Activated CD8-positive, alpha-beta memory T cell treated with anti-CD3 and anti-CD28 coated beads for 4 hours (primary cell): Measurements from ENCODE around the gene FBXL17.
A peak's percentile ranks its signal among the peaks of the same experiment; 100 is the strongest.
"Not testable (repeated sequence)": the region's sequence is repeated elsewhere in the genome, so short reads cannot be mapped to it uniquely, and the experiment has no call there.

Experiments used
- DNase-seq, 2 donors: peaks; one replicate each; pipeline ENCODE4 v3.0.0-alpha.2; 2020; ENCODE audit warnings: low read depth in 2 of 2

Gene FBXL17

DNA sequence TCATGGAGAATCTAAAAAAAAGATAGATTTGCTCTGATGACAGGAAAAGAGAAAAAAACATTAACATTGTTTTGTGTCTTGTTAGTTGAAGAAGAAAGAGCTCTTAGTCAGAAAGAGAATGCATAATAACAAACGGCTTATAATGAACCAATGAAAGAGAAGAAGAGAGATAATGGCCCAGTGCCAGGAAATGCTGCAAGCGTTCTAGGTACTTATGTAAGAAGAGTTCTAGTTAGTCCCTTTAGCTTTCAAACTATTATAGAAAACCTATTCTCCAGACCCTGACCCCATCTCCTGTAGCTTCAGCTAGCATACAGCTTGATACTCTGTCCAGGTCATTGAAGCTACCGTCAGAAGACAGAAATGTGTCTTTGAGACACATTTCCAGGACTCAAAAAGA, 70.2 kb downstream of the FBXL17 start:
- no peak for DNase-seq

DNA sequence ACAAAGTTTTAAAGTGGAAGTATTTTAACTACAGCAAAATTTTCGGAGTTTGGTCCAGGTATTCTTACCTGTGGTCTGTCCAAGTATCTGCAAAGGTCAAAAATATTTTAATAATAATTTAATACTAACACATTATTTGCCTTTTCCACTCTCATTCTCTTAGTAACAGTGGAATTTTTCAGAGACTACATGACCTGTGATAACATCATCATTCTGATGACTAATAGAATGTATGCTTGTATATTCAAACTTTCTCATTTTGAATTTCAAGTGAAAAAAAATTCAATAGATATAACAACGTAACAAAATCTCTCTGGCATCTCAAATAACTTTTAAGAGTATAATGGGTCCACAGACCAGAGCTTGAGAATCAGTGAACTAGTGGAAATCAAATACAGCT, 78.3 kb downstream of the FBXL17 start:
- no peak for DNase-seq

DNA sequence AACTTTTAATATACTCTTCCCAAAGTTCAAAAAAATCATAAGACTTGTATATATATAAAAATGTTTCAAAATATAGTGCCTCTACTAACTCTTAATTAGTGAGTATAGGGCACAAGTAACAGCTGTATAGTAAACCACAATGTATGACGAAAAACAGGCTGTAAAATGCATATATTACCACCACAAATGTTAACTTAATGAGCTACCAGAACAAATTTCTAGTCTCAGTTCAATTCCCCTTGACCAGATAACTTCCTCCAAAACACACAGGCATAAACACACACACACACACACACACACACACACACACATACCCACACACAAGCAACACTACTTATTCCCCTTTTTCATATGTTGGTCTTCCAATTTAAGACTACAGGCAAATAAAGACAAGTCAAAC, 78.8 kb downstream of the FBXL17 start:
- DNase-seq: no peak

DNA sequence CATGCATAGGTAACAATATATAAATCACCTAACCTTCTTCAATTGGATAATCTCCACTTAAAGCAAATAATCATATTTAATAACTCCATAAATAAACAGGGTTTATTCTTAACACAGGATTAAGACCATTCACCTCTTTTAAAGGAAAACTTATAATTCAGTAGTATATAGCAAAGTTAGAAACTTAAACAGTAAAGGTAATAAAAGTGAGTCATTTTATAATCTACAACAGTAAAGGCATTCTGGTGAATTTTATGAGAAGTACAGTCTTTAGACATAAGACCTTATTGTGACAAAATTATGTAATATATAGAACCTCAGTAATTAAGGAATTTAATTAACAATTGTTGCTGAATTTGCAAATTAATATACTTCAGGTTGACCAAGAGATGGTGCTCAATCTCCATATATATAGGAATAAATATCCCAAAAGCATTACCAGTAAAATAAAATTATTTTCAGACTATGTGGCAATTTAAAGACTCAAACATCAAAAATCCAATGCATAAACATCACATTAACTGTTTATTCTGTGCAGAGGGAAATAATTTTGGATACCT, 84.8 kb downstream of the FBXL17 start:
- DNase-seq: no peak

DNA sequence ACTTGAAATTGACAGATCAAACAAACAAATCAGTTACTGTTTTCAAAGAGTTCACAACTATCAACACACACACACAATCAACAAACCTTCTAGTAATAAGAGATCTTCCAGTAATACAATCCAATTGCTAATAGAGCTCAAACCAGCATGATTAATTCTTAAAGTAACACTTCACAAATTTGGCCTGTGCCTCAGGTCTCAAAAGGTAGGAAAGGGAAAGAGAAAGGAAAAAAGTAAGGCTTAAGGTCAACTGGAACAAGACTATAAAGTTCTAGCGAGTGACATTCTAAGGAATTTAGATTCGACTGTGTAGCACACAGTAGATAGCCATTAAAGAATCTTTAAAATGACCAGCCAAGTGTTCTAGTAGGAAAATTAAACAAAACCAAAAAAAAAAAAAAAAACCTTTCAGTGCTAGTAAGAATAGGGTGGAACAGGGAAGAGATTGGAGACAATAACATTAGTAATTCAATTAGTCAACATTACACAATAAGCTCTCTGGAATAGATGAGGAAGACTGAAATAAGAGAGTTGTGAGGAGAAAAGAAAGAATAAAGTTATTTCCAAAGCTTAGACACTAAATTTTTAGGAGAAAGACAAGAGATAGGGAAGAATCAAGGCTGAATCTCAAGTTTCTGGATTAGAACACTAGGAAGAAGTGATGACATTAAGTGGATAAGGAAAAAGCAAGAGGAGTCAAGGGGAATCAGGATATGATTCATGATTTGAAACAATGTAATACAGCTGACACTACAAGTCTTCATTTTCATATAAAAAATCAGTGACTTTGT, 86.1 kb downstream of the FBXL17 start:
- no peak for DNase-seq

DNA sequence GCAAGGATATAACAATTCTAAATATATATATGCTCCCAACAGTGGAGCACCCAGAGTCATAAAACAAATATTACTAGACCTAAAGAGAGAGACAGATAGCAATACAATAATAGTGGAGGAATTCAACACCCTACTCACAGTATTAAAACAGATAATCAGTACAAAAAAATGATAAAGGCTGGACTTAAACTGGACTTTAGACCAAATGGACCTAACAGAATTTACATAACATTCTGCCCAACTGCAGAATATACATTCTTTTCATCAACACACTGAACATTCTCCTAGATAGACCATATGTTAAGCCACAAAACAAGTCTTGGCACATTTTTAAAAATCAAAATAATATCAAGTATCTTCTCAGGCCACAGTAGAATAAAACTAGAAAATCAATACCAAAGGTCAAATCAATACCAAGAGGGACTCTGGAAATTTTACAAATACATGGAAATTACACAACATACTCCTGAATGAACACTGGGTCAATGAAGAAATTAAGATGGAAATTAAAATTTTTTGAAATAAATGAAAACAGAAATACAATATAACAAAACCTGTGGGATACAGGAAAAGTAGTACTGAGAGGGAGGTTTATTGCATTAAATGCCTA, 100.8 kb downstream of the FBXL17 start:
- DNase-seq: no peak

DNA sequence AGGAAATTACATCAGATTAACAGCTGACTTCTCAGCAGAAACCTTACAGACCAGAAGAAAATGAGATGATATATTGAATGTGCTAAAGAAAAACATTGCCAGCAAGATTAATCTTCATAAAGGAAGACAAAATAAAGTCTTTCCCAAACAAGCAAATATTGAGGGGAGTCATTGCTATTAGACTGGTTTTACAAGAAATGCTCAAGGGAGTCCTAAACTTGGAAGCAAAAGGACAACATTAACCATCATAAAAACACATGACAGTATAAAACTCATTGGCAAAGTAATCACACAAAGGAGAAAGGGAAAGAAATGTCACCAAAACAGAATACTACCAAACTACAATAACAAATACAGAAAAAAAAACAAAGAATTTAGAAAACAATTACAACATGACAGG, 101.7 kb downstream of the FBXL17 start:
- DNase-seq: no peak

DNA sequence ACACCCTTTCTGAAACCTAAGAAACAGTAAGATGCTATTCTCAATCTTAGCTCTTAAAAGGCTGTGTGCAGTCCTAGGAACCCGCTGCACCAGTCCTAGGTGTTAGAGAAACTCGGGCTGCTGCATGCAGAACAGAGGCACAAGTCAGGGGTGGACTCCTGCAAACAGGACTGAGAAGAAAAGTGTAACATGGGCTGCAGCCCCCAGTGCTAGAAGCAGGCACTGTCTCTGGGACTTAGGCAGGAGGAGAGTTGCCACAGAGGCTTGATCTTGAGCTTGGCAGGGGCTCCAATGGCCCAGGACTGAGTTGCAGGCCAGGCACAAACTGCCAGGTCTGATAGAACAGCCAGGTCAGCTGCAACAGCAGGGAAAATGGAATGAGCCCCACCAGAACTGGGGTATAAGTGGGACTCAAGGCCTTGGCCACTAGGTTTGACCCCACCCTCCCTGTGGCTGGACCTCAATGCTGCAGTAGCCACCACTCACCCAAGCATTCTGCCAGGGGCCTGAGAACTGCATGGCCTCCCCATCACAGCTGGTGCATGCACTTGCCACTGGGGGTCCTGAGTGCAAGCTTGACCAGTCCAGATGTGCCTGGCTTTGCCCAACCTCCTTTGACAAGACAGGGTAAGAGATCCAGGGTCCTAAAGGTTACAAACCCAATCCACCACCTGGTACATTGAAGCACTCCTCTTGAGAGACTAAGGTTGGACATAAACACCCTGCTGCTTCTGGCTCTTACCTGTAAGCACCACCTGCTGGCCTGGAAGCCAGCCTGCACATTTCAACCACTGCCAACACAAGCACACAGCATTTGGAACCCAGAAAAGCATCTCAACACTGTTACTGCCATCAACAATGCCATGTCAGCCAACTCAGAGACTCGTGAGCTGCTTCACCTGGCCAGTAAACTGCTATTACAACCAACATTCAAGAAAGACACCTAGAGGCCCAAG, 103.3 kb downstream of the FBXL17 start:
- no peak for DNase-seq

DNA sequence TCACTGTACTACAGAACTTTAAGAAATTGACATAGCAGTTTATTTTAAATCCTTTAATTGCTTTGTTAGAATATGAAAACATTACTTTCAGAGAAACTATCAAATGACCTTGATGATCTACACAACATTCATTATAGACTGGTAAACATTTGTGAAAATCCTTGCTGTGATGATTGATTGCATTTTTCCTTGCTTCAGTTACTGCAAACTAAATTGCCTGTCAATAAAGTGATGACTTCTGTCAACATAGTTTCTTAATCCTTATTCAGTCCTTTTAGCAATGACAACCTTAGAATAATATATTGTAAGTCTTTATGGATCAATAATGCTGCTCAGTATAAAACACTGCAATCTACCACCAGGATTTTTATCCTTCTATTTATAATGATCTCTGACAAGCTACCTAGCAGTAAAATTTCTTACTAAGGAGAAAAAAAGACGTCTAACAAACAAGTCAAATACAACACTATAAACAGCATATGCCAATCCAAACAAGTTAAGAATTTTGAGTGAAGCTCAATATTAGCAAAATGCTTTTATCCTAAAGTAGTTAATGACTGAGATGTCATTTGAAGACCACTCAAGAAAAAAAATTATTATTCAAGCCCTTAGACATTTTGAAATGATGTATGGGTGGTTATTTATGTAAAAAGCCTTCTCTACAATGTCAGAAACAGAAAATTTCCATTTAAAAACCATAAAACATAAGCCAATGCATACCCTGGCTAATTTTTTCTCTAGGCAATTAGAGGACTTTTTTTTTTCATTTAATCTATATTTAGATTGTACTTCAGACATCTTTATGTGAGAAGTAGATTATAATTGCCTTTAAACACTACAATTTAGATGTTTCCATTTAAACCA, 105.5 kb downstream of the FBXL17 start:
- DNase-seq: no peak

DNA sequence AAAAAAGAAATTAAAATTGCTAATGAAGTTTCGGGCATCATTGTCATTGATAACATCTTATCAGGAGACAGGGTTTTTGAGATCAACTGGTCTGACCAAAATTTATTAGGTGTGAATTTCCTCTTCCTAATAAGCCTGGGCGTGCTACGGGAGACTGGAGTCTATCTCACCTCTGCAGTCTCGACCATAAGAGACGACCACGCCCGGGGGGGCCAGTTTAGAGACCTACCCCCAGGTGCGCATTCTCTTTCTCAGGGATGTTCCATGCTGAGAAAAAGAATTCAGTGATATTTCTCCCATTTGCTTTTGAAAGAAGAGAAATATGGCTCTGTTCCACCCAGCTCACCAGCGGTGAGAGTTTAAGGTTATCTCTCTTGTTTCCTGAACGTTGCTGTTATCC, 107.8 kb downstream of the FBXL17 start:
- DNase-seq: not testable (repeated sequence)

DNA sequence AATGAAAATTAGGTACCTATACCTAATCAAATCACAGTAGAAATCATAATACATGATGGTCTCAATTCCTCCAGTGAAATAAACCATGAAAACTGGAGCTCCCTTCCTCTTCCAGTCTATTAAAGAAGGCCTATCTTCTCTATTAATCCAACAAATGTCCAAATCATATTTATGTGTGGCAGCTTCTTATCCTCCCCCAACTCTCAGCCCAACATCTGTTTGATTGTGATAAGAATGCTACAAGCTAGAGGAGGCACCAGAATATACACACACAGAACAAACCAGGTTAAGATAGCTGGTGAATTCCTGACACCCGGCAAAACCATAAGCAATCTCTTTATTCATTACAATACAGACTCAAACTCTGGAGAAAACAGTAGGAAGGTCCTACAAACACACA, 110.8 kb downstream of the FBXL17 start:
- no peak for DNase-seq

DNA sequence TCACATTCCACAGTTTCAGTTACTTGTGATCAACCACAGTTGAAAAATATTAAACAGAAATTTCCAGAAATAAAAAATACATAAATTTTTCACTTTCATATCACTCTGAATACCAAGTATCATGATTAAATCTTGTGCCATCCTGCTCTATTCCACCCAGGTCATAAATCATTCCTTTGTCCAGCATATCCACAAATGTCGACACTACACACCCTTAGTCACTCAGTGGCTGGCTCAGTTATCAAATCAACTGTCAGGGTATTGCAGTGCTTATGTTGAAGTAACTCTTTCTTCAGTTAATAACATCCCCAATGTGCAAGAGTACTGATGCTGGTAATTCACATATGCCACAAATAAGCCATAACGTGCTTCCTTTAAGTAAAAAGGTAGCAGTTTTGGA, 115.7 kb downstream of the FBXL17 start:
- no peak for DNase-seq

DNA sequence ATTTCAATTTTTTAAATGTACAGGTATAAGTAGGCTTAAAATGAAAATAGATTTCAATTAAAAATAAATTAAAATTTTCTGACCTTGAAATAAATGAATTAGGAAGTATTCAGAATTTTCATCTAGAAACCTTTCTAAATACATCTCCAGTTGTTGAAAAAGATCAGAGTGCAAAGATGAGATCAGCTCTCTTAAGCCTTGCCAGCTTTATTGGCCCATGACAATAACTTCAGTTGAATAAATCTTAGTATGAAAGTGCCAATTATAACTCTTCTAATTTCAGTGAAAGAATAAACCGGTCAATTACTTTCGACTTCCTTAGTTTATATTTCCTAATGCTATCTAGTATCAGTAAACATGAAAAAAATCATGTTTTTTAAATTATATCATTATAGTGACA, 117.4 kb downstream of the FBXL17 start:
- DNase-seq: no peak

DNA sequence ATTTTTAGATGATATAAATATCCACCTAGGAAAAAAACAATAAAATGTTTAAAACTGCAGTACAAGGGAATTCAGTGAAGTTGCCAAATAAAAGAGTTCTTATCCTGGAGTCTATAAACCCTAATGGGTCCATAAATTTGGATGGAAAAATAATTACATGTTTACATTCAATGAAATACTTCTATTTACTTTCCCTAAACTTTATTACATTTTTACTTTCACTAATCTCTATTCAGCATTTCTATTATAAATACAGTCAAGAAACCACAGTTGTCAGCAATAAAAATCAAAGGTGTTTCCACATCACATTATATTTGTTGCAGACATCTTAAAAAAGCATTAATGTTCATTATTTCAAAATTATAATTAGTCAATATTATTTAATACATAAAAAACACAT, 118.6 kb downstream of the FBXL17 start:
- no peak for DNase-seq

DNA sequence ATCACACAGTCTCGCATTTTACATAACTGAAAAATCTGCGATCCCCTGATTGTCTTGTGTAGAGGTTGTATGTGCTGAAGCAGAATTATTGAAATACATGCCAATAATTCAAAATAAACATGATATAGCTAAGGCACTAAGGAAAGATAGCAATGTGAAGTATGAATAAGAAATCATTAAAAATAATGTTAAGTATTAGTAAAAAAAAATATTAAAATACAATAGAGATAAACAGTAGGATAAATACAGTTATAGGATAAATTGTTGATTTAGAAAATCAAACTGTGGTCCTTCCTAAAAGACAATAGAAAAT, 121.1 kb downstream of the FBXL17 start:
- no peak for DNase-seq

DNA sequence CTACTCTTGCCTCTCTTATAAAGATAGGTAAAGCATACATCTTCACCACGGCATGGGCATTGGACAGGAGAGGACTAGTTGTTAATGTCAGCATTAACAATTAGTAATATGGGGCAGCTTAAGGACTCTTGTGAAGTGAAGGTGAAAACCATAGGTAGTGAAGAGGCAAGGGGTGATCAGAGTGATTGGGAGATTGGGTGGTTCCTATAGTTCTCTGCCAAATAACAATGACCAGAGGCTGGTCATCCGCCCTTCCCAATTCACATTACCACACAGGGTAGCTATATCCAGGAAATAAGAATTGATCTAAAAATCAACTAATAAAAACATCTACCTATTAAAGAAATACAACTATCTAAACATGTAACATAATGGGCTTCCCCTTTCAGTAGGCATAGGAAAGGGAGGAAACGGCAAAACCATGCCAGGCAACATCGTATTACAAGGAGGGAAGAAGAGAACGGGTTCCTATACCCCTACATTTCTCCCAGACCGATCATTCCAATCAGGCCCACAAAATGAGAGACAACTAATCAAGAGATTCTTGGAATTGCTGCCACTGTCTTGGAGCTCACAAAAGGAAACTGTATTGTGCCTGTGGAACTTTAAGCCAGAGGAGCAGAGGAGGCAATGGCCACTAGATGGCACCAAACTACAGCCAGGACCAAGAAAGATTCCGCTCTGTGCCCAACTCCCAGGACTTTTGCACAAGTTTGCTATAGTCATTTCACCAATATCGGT, 121.6 kb downstream of the FBXL17 start:
- peak; percentile 23 to 27 for DNase-seq

DNA sequence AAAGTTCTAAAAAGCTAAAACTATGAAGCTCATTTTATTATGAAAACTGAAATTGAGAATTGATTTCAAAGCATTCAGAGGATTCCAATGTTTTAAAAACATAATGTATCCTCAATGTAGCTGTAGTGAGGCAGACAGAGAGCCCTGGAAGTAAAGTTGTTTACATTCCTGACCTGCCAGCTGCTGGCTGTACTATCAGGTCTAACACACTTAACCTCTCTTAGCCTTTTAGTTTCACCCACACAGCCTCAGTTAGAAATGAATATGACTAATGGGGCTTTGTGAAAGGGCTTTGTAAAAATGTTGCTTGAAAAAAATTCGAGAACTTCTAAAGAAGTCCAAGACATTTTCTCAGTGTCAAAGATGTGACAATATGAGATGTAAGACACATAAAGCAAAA, 122.6 kb downstream of the FBXL17 start:
- DNase-seq: no peak

DNA sequence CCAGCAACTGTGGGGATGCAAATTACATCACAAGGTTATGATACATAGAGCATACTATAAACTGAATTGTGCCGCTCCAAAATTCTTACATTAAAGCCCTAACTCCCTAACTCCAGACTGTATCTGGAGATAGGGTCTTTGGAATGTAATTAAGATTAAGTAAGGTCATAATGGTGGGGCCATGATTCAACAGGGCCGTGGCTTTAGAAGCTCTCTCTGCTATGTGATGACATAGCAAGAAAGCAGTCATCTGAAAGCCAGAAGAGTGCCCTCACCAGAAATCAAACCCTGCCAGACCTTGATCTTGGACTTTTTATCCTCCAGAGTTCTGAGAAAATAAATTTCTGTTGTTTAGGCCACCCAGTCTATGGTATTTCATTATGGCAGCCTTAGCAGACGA, 123.9 kb downstream of the FBXL17 start:
- DNase-seq: no peak

DNA sequence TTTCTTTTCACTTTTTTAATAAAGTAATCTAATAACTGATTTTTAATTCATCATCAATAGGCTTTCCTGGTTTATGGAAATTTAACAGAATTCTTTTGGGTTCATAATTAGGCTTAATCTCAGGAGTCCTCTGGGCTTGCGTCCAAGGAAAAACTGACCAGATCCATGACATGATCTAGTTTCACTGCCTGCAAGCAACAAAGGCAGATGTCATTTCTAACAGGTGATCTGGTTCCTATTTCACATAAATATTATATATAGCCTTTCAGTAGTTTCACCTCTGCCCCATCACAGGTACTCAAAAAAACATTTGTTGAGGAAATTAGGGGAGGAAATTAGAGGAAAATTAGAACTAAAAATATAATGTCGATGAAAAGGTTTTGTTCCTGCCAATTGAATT, 126.4 kb downstream of the FBXL17 start:
- DNase-seq: no peak

DNA sequence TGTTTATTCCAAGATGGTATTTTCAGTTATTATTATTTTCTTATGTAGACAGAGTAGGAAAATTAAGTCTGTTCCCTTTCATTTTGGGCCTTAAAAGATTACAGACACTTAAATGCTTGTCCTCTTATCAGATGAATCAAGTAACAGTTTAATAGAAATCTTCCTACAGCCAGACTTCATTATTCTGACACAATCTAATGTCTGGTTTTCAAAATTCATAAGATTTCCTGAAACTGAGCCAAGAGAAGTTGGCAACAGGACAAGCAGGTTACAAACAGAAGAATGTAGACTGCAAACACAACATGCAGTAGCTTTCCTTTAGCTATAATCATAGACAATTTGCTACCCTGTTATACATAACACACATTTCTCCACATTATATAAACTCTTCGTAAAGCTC, 130.5 kb downstream of the FBXL17 start:
- no peak for DNase-seq
